SK-N-SH (cell line): Measurements from ENCODE around the gene ORC4.

Experiments
- CTCF ChIP-seq: fragments of 200-600 bp; sonication (generic); IDR thresholded peaks from 2 replicates; pipeline ENCODE4 v1.6.1; 2017; ENCODE audit warnings: antibody characterized with exemption, mild to moderate bottlenecking, moderate library complexity
- JUND ChIP-seq: IDR thresholded peaks from 2 replicates; pipeline ENCODE4 v1.4.0; 2012
- TEAD4 ChIP-seq: IDR thresholded peaks from 2 replicates; pipeline ENCODE4 v1.4.0; 2012; ENCODE audit warnings: mild to moderate bottlenecking, borderline replicate concordance; ENCODE audit not compliant: insufficient read depth

DNA sequence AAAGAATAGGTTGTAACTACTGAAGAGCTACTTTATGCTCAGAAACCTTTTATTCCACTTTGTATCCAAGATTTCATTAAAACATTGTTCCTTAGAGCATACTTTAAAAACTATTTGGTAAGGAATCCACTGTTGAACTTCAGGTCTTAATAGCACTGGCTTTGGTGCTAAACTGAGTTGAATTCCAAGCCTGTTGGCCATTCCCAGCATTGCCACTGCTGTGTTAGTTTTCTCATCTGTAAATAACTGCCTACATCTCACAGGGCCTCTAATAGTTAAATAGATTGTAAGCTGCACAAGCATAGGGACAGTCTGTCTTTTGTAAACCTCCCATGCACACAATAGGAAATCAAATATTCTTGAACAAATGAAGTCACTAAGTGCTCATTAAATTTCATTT lies 86.6 kb downstream of the ORC4 start:
- TF ChIP-seq CTCF (no peak), TEAD4 (no peak), JUND (no peak)
